HepG2 (cell line): ENCODE data around the gene SYVN1. TPM values are rescaled to one million over a fixed set of nuclear protein-coding genes. Genes with fewer than 3 reads are reported as not detected.

Experiments used
- CENPX ChIP-seq: sonication (generic); formaldehyde crosslinking; IDR thresholded peaks from 2 replicates; pipeline ENCODE4 v1.9.0; 2021; ENCODE audit warnings: mild to moderate bottlenecking, missing genetic modification reagents, moderate library complexity
- ELF4 ChIP-seq: sonication (generic); formaldehyde crosslinking; IDR thresholded peaks from 2 replicates; pipeline ENCODE4 v1.5.0; 2020; ENCODE audit warnings: missing genetic modification reagents, mild to moderate bottlenecking, moderate library complexity, borderline replicate concordance
- GPN1 ChIP-seq: sonication (generic); formaldehyde crosslinking; IDR thresholded peaks from 2 replicates; pipeline ENCODE4 v1.5.1; 2020; ENCODE audit warnings: missing genetic modification reagents, borderline replicate concordance
- HNRNPH1 ChIP-seq: fragments of 200-400 bp; formaldehyde crosslinking; optimal IDR thresholded peaks from 2 replicates; pipeline ENCODE3; 2017; ENCODE audit warnings: mild to moderate bottlenecking, low read depth, low read length
- HOXA3 ChIP-seq: sonication (generic); formaldehyde crosslinking; IDR thresholded peaks from 2 replicates; pipeline ENCODE4 v1.5.0; 2020; ENCODE audit warnings: missing genetic modification reagents
- KDM1A ChIP-seq: IDR thresholded peaks from 2 replicates; pipeline ENCODE4 v1.6.1; 2016; ENCODE audit warnings: missing compliant biosample characterization
- KLF12 ChIP-seq: sonication (generic); formaldehyde crosslinking; IDR thresholded peaks from 2 replicates; pipeline ENCODE4 v1.4.0; 2020; ENCODE audit warnings: missing genetic modification reagents, borderline replicate concordance
- NFE2 ChIP-seq: sonication (generic); formaldehyde crosslinking; IDR thresholded peaks from 2 replicates; pipeline ENCODE4 v1.4.0; 2020; ENCODE audit warnings: missing genetic modification reagents
- PCBP2 ChIP-seq: fragments of 200-400 bp; formaldehyde crosslinking; optimal IDR thresholded peaks from 2 replicates; pipeline ENCODE3; 2018; ENCODE audit warnings: low read length, low read depth; ENCODE audit not compliant: poor library complexity, severe bottlenecking
- PRMT3 ChIP-seq: sonication (generic); formaldehyde crosslinking; IDR thresholded peaks from 2 replicates; pipeline ENCODE4 v1.8.1; 2022; ENCODE audit warnings: low read depth, mild to moderate bottlenecking, moderate library complexity, missing genetic modification reagents, borderline replicate concordance
- RFX3 ChIP-seq: IDR thresholded peaks from 2 replicates; pipeline ENCODE4 v1.6.1; 2016; ENCODE audit warnings: missing biosample characterization, missing genetic modification reagents
- SIN3A ChIP-seq: IDR thresholded peaks from 2 replicates; pipeline ENCODE4 v1.6.1; 2011; ENCODE audit warnings: low read depth, mild to moderate bottlenecking, control low read depth, low read length, borderline replicate concordance
- SPEN ChIP-seq: sonication (generic); formaldehyde crosslinking; IDR thresholded peaks from 2 replicates; pipeline ENCODE4 v1.5.1; 2020; ENCODE audit warnings: low read depth, mild to moderate bottlenecking, missing genetic modification reagents
- SYNCRIP ChIP-seq: fragments of 200-400 bp; formaldehyde crosslinking; IDR thresholded peaks from 2 replicates; pipeline ENCODE4 v1.6.1; 2018; ENCODE audit warnings: mild to moderate bottlenecking, low read depth, low read length; ENCODE audit not compliant: insufficient read depth
- TEF ChIP-seq: sonication (generic); formaldehyde crosslinking; IDR thresholded peaks from 2 replicates; pipeline ENCODE4 v1.5.0; 2020; ENCODE audit warnings: missing genetic modification reagents
- TOE1 ChIP-seq: sonication (generic); formaldehyde crosslinking; IDR thresholded peaks from 2 replicates; pipeline ENCODE4 v1.4.0; 2020; ENCODE audit warnings: mild to moderate bottlenecking, missing genetic modification reagents
- ZBTB14 ChIP-seq: sonication (generic); formaldehyde crosslinking; IDR thresholded peaks from 2 replicates; pipeline ENCODE4 v1.4.0; 2020; ENCODE audit warnings: missing genetic modification reagents
- ZFP36L2 ChIP-seq: sonication (generic); formaldehyde crosslinking; IDR thresholded peaks from 2 replicates; pipeline ENCODE4 v1.4.0; 2020; ENCODE audit warnings: missing genetic modification reagents
- ZMYM3 ChIP-seq: sonication (generic); formaldehyde crosslinking; IDR thresholded peaks from 2 replicates; pipeline ENCODE4 v1.5.1; 2020; ENCODE audit warnings: mild to moderate bottlenecking, missing genetic modification reagents
- ZNF143 ChIP-seq: sonication (generic); formaldehyde crosslinking; IDR thresholded peaks from 2 replicates; pipeline ENCODE4 v1.4.0; 2020; ENCODE audit warnings: missing genetic modification reagents
- ZNF253 ChIP-seq: sonication (generic); formaldehyde crosslinking; IDR thresholded peaks from 2 replicates; pipeline ENCODE4 v1.8.0; 2022; ENCODE audit warnings: mild to moderate bottlenecking, missing genetic modification reagents, borderline replicate concordance
- ZNF256 ChIP-seq: sonication (generic); formaldehyde crosslinking; conservative IDR thresholded peaks from 2 replicates; pipeline ENCODE4 v1.4.0; 2020; ENCODE audit warnings: missing genetic modification reagents
- ZNF354B ChIP-seq: sonication (generic); formaldehyde crosslinking; IDR thresholded peaks from 2 replicates; pipeline ENCODE4 v1.8.0; 2022; ENCODE audit warnings: mild to moderate bottlenecking, missing genetic modification reagents
- ZNF430 ChIP-seq: sonication (generic); formaldehyde crosslinking; IDR thresholded peaks from 2 replicates; pipeline ENCODE4 v1.9.0; 2021; ENCODE audit warnings: mild to moderate bottlenecking, missing genetic modification reagents
- ZNF7 ChIP-seq: IDR thresholded peaks from 2 replicates; pipeline ENCODE4 v1.6.1; 2016; ENCODE audit warnings: missing biosample characterization, missing genetic modification reagents
- ZNF770 ChIP-seq: sonication (generic); formaldehyde crosslinking; IDR thresholded peaks from 2 replicates; pipeline ENCODE4 v1.5.0; 2020; ENCODE audit warnings: mild to moderate bottlenecking, missing genetic modification reagents
- ZNF792 ChIP-seq: IDR thresholded peaks from 2 replicates; pipeline ENCODE4 v1.6.1; 2016
- ZNF850 ChIP-seq: sonication (generic); formaldehyde crosslinking; conservative IDR thresholded peaks from 2 replicates; pipeline ENCODE4 v1.9.0; 2021; ENCODE audit warnings: mild to moderate bottlenecking, missing genetic modification reagents
- ZNF878 ChIP-seq: sonication (generic); formaldehyde crosslinking; IDR thresholded peaks from 2 replicates; pipeline ENCODE4 v1.8.1; 2023; ENCODE audit warnings: mild to moderate bottlenecking, missing genetic modification reagents, moderate library complexity
- polyA plus RNA-seq, 8 experiments: library from polyadenylated mRNA; depleted of rRNA in 3 of 8; stranded (reverse) in 7 of 8; unstranded in 1 of 8; fragments of >200 nt; fragmentation: Illumina TruSeq in 4 of 8; extraction: Trizol in 4 of 8; gene quantifications; 2 replicates each; pipeline versions ENCODE4 v1.2.1 to v1.2.3, GENCODE V29; 2011 to 2016; ENCODE audit warnings: low read depth in 4 of 8, missing spikeins in 1 of 8, mixed read lengths in 1 of 8; ENCODE audit not compliant: insufficient read depth in 1 of 8
- total RNA-seq, 5 experiments: library from RNA; depleted of rRNA; stranded (reverse); fragments of >200 nt; fragmentation: Illumina TruSeq; extraction: Trizol; gene quantifications; 2 replicates each; pipeline ENCODE4 v1.2.3, GENCODE V29; 2016; ENCODE audit warnings: low read depth in 1 of 5

The SYVN1 gene
- total and polyA plus RNA-seq, 2 of the 13 experiments (the other 11 are each of a cell fraction or from before 2014, with no cell fraction given), result 10.3 to 22.5 TPM

GRCh38 chr11:65095974-65096806 is 38.1 kb downstream of the SYVN1 start, which contains the start of gene VPS51 (continued):
- TF ChIP-seq ZBTB14 (CRISPR knock-in tag) (no peak), ZNF7 (CRISPR knock-in tag) (no peak), ZNF770 (CRISPR knock-in tag) (peak; percentile 68), ZNF354B (CRISPR knock-in tag) (no peak), ELF4 (CRISPR knock-in tag) (peak; percentile 81; the same call in 1 of the 2 replicates), PCBP2 (no peak), ZNF430 (CRISPR knock-in tag) (peak; percentile 73; the same call in 1 of the 2 replicates), SYNCRIP (no peak), GPN1 (CRISPR knock-in tag) (no peak), ZNF878 (CRISPR knock-in tag) (peak; percentile 61), HNRNPH1 (no peak), ZNF256 (CRISPR knock-in tag) (no peak), CENPX (CRISPR knock-in tag) (no peak), RFX3 (no peak), TOE1 (CRISPR knock-in tag) (peak; percentile 17; the same call in 1 of the 2 replicates), KLF12 (CRISPR knock-in tag) (peak; percentile 68), ZNF253 (CRISPR knock-in tag) (no peak), PRMT3 (CRISPR knock-in tag) (no peak), SIN3A (peak; percentile 94), HOXA3 (CRISPR knock-in tag) (peak; percentile 94), ZNF850 (CRISPR knock-in tag) (0 out of 2 replicates have a peak, but pooled peaks have one; percentile 80), SPEN (CRISPR knock-in tag) (peak; percentile 91; the same call in 1 of the 2 replicates), TEF (CRISPR knock-in tag) (no peak), ZFP36L2 (no peak), ZNF143 (CRISPR knock-in tag) (peak; percentile 69; the same call in 1 of the 2 replicates), KDM1A (CRISPR knock-in tag) (no peak), NFE2 (no peak), ZNF792 (CRISPR knock-in tag) (peak; percentile 75; the same call in 1 of the 2 replicates), ZMYM3 (CRISPR knock-in tag) (peak; percentile 65)
